HepG2 (cell line): ENCODE data around the gene BPIFB6. TPM values are rescaled to one million over a fixed set of nuclear protein-coding genes. Genes with fewer than 3 reads are reported as not detected.

Source experiments
- DPF2 ChIP-seq: sonication (generic); formaldehyde crosslinking; IDR thresholded peaks from 2 replicates; pipeline ENCODE4 v1.4.0; 2020; ENCODE audit warnings: mild to moderate bottlenecking, low read depth, missing genetic modification reagents, borderline replicate concordance
- EED ChIP-seq: sonication (generic); formaldehyde crosslinking; IDR thresholded peaks from 2 replicates; pipeline ENCODE4 v1.5.0; 2020; ENCODE audit warnings: mild to moderate bottlenecking, missing genetic modification reagents
- HNF1A ChIP-seq, 2 experiments: sonication (generic) in 1 of 2; formaldehyde crosslinking in 1 of 2; IDR thresholded peaks; 2 replicates each; pipeline versions ENCODE4 v1.4.0 to v1.6.1; 2016 to 2020; ENCODE audit warnings: borderline replicate concordance in 1 of 2, low read depth in 1 of 2, mild to moderate bottlenecking in 1 of 2, missing genetic modification reagents in 1 of 2
- LCORL ChIP-seq, 2 experiments: fragments of 450-650 bp in 1 of 2; sonication (generic) in 1 of 2; formaldehyde crosslinking in 1 of 2; IDR thresholded peaks; 2 replicates each; pipeline versions ENCODE4 v1.5.0 to v1.6.1; 2017 to 2020; ENCODE audit warnings: antibody characterized with exemption in 1 of 2, missing genetic modification reagents in 1 of 2
- NCOA2 ChIP-seq: sonication (generic); formaldehyde crosslinking; IDR thresholded peaks from 2 replicates; pipeline ENCODE4 v1.8.0; 2022; ENCODE audit warnings: inconsistent platforms
- PTBP1 ChIP-seq: fragments of 200-400 bp; formaldehyde crosslinking; IDR thresholded peaks from 2 replicates; pipeline ENCODE4 v1.6.1; 2018; ENCODE audit warnings: low read length, low read depth; ENCODE audit not compliant: poor library complexity, severe bottlenecking
- RBAK ChIP-seq: sonication (generic); formaldehyde crosslinking; IDR thresholded peaks from 2 replicates; pipeline ENCODE4 v1.5.1; 2020; ENCODE audit warnings: mild to moderate bottlenecking, missing genetic modification reagents
- SIX4 ChIP-seq: sonication (generic); formaldehyde crosslinking; IDR thresholded peaks from 2 replicates; pipeline ENCODE4 v1.4.0; 2020; ENCODE audit warnings: missing genetic modification reagents
- SP5 ChIP-seq: IDR thresholded peaks from 2 replicates; pipeline ENCODE4 v1.6.1; 2016; ENCODE audit warnings: low read depth, borderline replicate concordance
- TARDBP ChIP-seq: sonication (generic); formaldehyde crosslinking; IDR thresholded peaks from 2 replicates; pipeline ENCODE4 v1.8.0; 2022; ENCODE audit warnings: mild to moderate bottlenecking, missing genetic modification reagents
- TEAD3 ChIP-seq: optimal IDR thresholded peaks from 2 replicates; pipeline ENCODE3; 2016; ENCODE audit warnings: borderline replicate concordance
- TERF1 ChIP-seq: sonication (generic); formaldehyde crosslinking; IDR thresholded peaks from 2 replicates; pipeline ENCODE4 v1.8.0; 2022; ENCODE audit warnings: mild to moderate bottlenecking, missing genetic modification reagents, moderate library complexity
- THAP11 ChIP-seq: IDR thresholded peaks from 2 replicates; pipeline ENCODE4 v1.6.1; 2016; ENCODE audit warnings: missing biosample characterization, missing genetic modification reagents
- polyA plus RNA-seq, 8 experiments: library from polyadenylated mRNA; depleted of rRNA in 3 of 8; stranded (reverse) in 7 of 8; unstranded in 1 of 8; fragments of >200 nt; fragmentation: Illumina TruSeq in 4 of 8; extraction: Trizol in 4 of 8; gene quantifications; 2 replicates each; pipeline versions ENCODE4 v1.2.1 to v1.2.3, GENCODE V29; 2011 to 2016; ENCODE audit warnings: low read depth in 4 of 8, missing spikeins in 1 of 8, mixed read lengths in 1 of 8; ENCODE audit not compliant: insufficient read depth in 1 of 8
- total RNA-seq, 5 experiments: library from RNA; depleted of rRNA; stranded (reverse); fragments of >200 nt; fragmentation: Illumina TruSeq; extraction: Trizol; gene quantifications; 2 replicates each; pipeline ENCODE4 v1.2.3, GENCODE V29; 2016; ENCODE audit warnings: low read depth in 1 of 5
- TF ChIP-seq, protein P1 (sequence below): sonication (generic); formaldehyde crosslinking; IDR thresholded peaks from one replicate; pipeline ENCODE4 v1.5.1; 2020; ENCODE audit warnings: mild to moderate bottlenecking, missing genetic modification reagents; ENCODE audit errors: not compliant biosample characterization

Gene BPIFB6
- total and polyA plus RNA-seq, 2 of the 13 experiments (the other 11 are each of a cell fraction or from before 2014, with no cell fraction given): 0.13 to 1.7 TPM

GRCh38 chr20:33009214-33010132, 22.0 kb upstream of the BPIFB6 start (continued):
- TF ChIP-seq, protein P1, sequence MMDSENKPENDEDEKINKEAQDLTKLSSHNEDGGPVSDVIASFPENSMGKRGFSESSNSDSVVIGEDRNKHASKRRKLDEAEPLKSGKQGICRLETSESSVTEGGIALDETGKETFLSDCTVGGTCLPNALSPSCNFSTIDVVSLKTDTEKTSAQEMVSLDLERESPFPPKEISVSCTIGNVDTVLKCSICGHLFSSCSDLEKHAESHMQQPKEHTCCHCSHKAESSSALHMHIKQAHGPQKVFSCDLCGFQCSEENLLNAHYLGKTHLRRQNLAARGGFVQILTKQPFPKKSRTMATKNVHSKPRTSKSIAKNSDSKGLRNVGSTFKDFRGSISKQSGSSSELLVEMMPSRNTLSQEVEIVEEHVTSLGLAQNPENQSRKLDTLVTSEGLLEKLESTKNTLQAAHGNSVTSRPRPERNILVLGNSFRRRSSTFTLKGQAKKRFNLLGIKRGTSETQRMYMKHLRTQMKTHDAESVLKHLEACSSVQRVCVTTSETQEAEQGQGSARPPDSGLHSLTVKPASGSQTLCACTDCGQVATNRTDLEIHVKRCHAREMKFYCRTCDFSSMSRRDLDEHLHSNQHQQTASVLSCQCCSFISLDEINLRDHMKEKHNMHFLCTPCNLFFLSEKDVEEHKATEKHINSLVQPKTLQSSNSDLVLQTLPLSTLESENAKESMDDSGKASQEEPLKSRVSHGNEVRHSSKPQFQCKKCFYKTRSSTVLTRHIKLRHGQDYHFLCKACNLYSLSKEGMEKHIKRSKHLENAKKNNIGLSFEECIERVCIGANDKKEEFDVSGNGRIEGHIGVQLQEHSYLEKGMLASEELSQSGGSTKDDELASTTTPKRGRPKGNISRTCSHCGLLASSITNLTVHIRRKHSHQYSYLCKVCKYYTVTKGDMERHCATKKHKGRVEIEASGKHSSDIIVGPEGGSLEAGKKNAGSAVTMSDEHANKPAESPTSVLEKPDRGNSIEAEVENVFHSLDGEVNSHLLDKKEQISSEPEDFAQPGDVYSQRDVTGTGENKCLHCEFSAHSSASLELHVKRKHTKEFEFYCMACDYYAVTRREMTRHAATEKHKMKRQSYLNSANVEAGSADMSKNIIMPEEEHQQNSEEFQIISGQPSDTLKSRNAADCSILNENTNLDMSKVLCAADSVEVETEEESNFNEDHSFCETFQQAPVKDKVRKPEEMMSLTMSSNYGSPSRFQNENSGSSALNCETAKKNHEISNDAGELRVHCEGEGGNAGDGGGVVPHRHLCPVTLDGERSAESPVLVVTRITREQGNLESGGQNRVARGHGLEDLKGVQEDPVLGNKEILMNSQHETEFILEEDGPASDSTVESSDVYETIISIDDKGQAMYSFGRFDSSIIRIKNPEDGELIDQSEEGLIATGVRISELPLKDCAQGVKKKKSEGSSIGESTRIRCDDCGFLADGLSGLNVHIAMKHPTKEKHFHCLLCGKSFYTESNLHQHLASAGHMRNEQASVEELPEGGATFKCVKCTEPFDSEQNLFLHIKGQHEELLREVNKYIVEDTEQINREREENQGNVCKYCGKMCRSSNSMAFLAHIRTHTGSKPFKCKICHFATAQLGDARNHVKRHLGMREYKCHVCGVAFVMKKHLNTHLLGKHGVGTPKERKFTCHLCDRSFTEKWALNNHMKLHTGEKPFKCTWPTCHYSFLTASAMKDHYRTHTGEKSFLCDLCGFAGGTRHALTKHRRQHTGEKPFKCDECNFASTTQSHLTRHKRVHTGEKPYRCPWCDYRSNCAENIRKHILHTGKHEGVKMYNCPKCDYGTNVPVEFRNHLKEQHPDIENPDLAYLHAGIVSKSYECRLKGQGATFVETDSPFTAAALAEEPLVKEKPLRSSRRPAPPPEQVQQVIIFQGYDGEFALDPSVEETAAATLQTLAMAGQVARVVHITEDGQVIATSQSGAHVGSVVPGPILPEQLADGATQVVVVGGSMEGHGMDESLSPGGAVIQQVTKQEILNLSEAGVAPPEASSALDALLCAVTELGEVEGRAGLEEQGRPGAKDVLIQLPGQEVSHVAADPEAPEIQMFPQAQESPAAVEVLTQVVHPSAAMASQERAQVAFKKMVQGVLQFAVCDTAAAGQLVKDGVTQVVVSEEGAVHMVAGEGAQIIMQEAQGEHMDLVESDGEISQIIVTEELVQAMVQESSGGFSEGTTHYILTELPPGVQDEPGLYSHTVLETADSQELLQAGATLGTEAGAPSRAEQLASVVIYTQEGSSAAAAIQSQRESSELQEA (CRISPR knock-in tag): peak; percentile 55
- TF ChIP-seq DPF2 (CRISPR knock-in tag) (peak; percentile 99), NCOA2 (CRISPR knock-in tag) (peak; percentile 99), PTBP1 (peak; percentile 72), TARDBP (CRISPR knock-in tag) (peak; percentile 100), TEAD3 (CRISPR knock-in tag) (peak; percentile 93), RBAK (CRISPR knock-in tag) (no peak), LCORL (IDR thresholded peaks at IDR 0.05) (no peak; the same call in 1 of the 2 replicates), LCORL (CRISPR knock-in tag; IDR thresholded peaks at IDR 0.05) (peak; percentile 98), TERF1 (CRISPR knock-in tag) (peak; percentile 49; the same call in 1 of the 2 replicates), EED (CRISPR knock-in tag) (no peak), SP5 (CRISPR knock-in tag) (peak; percentile 93), SIX4 (CRISPR knock-in tag) (peak; percentile 83), THAP11 (CRISPR knock-in tag) (peak; percentile 89), HNF1A (IDR thresholded peaks at IDR 0.05; ENCODE audit: low read depth) (peak; percentile 79; the same call in 1 of the 2 replicates), HNF1A (CRISPR knock-in tag; IDR thresholded peaks at IDR 0.05; ENCODE audit: borderline replicate concordance) (peak; percentile 98)
